WERI-Rb-1 (cell line): ENCODE data around the gene MFSD6.

Experiments used
- DNase-seq: peaks from one replicate; pipeline ENCODE4 v3.0.0-alpha.2; 2020
- H3K27ac ChIP-seq: fragments of 250-450 bp; sonication (Bioruptor Pico); 2 replicates; pipeline ENCODE4 v1.5.1; 2020; ENCODE audit warnings: mild to moderate bottlenecking, moderate library complexity
- H3K27me3 ChIP-seq: fragments of 250-450 bp; sonication (Bioruptor Pico); 2 replicates; pipeline ENCODE4 v1.5.1; 2021; ENCODE audit warnings: mild to moderate bottlenecking, low read depth, moderate library complexity; ENCODE audit not compliant: insufficient read depth, severe bottlenecking
- H3K36me3 ChIP-seq: fragments of 250-450 bp; sonication (Bioruptor Pico); 2 replicates; pipeline ENCODE4 v1.5.1; 2020; ENCODE audit warnings: mild to moderate bottlenecking, moderate library complexity
- H3K4me3 ChIP-seq: 2 replicates; pipeline ENCODE4 v1.5.1; 2011; ENCODE audit warnings: low read depth, mild to moderate bottlenecking, control low read depth, low read length
- H3K9me3 ChIP-seq: fragments of 250-450 bp; sonication (Bioruptor Pico); 2 replicates; pipeline ENCODE4 v1.5.1; 2021; ENCODE audit warnings: mild to moderate bottlenecking, moderate library complexity; ENCODE audit not compliant: severe bottlenecking
- CTCF ChIP-seq: IDR thresholded peaks from 2 replicates; pipeline ENCODE4 v1.5.1; 2011; ENCODE audit warnings: low read depth, mild to moderate bottlenecking, control low read depth, inconsistent platforms, low read length

MFSD6 gene

GRCh38 chr2:190540048-190540447 lies 131.9 kb downstream of the MFSD6 start:
- peaks cover 10% of the 10 kb centered on the region for H3K9me3 ChIP-seq
- H3K27ac ChIP-seq: no peak overlapping the region
- no peak overlapping the region for H3K4me3 ChIP-seq
- H3K36me3 ChIP-seq: no peaks in the 10 kb centered on the region; the same call in 1 of the 2 replicates
- no peaks in the 10 kb centered on the region for H3K27me3 ChIP-seq
- TF ChIP-seq CTCF: no peak
- DNase-seq: no peak

GRCh38 chr2:190545093-190545492 lies 136.9 kb downstream of the MFSD6 start:
- H3K27ac ChIP-seq: no peak overlapping the region
- H3K27me3 ChIP-seq: no peaks in the 10 kb centered on the region
- TF ChIP-seq CTCF: no peak
- no peaks in the 10 kb centered on the region for H3K36me3 ChIP-seq
- H3K4me3 ChIP-seq: no peak overlapping the region
- H3K9me3 ChIP-seq: peaks cover 9% of the 10 kb centered on the region
- DNase-seq: no peak

GRCh38 chr2:190545555-190546385 lies 137.6 kb downstream of the MFSD6 start:
- no peaks in the 10 kb centered on the region for H3K27me3 ChIP-seq

GRCh38 chr2:190546734-190547133 lies 138.6 kb downstream of the MFSD6 start:
- peaks cover 3% of the 10 kb centered on the region for H3K9me3 ChIP-seq
- TF ChIP-seq CTCF: no peak
- no peak for DNase-seq
- H3K36me3 ChIP-seq: no peaks in the 10 kb centered on the region
- no peak overlapping the region for H3K4me3 ChIP-seq
- no peaks in the 10 kb centered on the region for H3K27me3 ChIP-seq
- no peak overlapping the region for H3K27ac ChIP-seq

More at GRCh38 chr2:190545555-190546385, 137.6 kb downstream of the MFSD6 start:
- no peak for DNase-seq
- no peak overlapping the region for H3K4me3 ChIP-seq
- TF ChIP-seq CTCF: no peak
- H3K9me3 ChIP-seq: peaks cover 3% of the 10 kb centered on the region
- H3K27ac ChIP-seq: no peak overlapping the region
- no peaks in the 10 kb centered on the region for H3K36me3 ChIP-seq

- TF ChIP-seq CTCF: no peak
- Histone ChIP-seq H3K27ac (no peak overlapping the region), H3K27me3 (no peaks in the 10 kb centered on the region), H3K36me3 (no peaks in the 10 kb centered on the region), H3K9me3 (peaks cover 3% of the 10 kb centered on the region), H3K4me3 (no peak overlapping the region)
- no peak for DNase-seq
Observed at GRCh38 chr2:190547886-190548285, 139.7 kb downstream of the MFSD6 start.
